ENCODE measurements around the gene IFT57.

- no peak for TF ChIP-seq GATA2 (IDR thresholded peaks at IDR 0.05; ENCODE audit: low read depth, low read length)
- TF ChIP-seq GATA3 (IDR thresholded peaks at IDR 0.05; ENCODE audit: low read depth, low read length): no peak
These were observed 30.8 kb downstream of the IFT57 start for GRCh38 chr3:108191394-108191793.
